GM19467 (cell line): ENCODE measurements around the gene LRRTM3.

Experiments used
- ATAC-seq: cut with Tn5 transposase; IDR thresholded peaks from one replicate; pipeline ENCODE4 v1.9.1; 2021; ENCODE audit warnings: mild to moderate bottlenecking, moderate library complexity; ENCODE audit not compliant: unreplicated experiment

The LRRTM3 gene

DNA sequence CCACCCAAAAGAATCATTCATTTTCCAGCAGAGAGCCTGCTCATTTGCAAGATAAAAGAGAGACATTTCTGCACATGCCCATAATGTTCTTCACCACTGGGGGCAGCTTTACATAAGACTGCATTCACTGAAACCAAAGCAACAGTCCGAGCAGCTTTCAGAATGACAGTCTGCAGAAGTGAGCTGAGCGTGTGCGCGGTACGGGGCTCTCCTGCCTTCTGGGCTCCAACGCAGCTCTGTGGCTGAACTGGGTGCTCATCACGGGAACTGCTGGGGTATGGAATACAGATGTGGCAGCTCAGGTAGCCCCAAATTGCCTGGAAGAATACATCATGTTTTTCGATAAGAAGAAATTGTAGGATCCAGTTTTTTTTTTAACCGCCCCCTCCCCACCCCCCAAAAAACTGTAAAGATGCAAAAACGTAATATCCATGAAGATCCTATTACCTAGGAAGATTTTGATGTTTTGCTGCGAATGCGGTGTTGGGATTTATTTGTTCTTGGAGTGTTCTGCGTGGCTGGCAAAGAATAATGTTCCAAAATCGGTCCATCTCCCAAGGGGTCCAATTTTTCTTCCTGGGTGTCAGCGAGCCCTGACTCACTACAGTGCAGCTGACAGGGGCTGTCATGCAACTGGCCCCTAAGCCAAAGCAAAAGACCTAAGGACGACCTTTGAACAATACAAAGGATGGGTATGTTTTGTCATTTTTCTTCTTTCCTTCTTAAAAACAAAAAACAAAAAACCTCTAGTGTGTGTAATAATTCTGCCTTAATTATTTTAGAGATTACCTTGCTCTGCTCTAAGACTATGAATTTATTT, at the start of gene LRRTM3:
Gene LRRTM3 (plus strand): TSS at position 141 of the 820 bp plus-strand sequence.
- ATAC-seq = peak; percentile 100

DNA sequence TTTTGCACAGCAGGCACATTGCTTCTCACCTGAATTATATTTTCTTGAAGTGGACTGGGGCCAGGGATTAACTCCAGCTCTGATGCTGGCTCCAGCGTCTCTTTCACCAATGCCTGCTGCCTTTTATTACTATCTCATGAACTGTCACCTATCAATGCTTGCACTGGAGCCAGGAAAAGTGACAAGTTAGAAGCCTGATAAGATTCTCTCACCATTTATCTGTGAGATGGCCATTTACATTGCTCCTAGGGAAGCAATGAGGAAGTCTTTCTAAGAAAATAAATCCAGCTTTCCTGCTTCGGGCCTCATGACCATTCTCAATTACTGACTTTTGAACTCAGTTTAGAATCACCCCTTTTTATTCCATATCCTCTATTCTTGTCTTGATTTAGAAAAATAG, 48.5 kb upstream of the LRRTM3 start:
- no peak for ATAC-seq

DNA sequence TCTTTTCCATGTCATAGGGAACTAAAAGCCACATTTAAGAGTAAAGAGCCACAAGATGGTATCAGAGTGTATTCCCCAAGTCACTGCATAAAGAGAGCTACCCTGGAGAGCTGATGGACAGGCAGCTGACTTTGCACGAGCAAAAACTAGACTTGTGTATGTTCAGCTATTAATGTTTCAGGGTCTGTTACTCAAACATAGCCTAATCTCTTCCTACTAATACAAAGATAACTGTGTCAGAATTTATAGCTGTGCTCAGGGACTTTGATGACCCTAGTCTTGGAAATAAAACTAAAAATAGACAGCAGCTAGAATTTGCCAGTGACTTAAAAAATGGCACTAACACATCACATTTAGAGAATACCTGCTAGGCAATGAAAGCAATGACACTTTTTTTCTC, 45.5 kb upstream of the LRRTM3 start:
- ATAC-seq = no peak

DNA sequence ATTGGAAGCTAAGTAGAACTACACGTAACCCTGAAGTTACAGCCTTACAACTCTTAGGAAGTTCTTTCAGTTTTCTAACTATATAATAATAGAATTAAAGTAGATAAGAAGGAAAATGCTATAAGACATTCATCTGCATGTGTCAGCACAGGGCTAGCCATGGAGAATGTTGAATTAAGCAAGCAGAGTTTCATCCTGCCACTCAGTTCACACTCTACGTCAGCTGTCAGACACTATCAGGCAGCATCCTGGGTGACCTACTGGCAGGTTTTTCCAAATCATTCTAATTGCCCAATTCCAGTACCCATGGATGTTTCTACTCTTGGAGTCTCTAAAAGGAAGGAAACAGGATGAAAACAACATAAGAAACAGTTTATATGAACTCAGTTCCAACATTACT, 45.0 kb upstream of the LRRTM3 start:
- ATAC-seq = no peak

DNA sequence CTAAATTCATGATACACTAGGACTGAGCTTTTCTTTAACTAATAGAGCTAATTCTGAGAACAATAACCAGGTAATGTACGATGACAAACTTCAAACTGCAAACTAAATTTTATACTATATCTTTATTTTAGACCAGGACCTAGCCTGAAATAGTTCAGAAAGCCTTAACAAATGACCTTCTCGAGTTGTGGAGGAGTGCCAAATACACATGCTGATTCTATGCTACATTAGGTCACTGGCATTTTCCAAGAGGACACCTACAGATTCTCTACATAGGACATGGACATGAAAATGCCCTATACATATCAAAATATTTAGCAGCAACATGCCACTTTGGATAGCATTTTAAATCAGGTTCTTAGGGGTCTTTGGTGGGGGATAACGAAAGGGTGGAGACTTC, 44.0 kb upstream of the LRRTM3 start:
- ATAC-seq = no peak

DNA sequence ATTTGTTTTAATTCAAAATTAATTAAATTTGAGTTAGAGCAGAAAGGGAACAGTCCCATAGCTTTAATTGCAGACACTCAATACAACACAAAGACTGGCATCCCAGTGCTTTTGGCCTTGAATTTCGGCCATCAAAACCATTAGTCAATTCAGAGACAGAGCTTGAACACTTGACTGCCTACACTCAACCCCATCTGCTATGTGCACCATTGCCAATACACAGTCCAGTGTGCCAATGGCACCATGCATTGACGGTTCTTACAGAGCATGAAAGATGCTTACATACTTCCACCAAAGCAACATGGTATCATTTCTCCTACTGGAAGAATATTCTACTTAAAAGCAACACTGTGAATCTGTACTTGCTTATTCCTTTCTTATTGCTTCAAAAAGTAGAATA, 43.6 kb upstream of the LRRTM3 start:
- ATAC-seq = no peak

DNA sequence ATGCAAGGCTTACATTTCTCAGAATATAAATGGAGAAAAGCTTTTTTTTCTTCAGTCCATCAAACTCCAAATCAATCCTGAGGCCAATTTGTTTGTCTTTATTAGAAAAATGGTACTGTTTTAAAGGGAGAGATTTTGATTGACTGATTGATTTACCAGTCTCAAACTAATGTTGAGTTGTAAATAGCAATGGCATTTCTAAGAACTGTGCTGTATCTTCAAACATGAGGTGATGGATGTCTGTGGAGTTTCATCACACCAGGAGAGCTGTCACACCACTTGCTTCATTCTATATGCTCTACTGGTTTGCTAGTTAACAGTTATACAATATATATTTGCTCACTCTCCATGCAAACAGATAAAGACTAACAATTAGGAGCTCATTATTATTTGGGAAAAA, 39.0 kb upstream of the LRRTM3 start:
- no peak for ATAC-seq

DNA sequence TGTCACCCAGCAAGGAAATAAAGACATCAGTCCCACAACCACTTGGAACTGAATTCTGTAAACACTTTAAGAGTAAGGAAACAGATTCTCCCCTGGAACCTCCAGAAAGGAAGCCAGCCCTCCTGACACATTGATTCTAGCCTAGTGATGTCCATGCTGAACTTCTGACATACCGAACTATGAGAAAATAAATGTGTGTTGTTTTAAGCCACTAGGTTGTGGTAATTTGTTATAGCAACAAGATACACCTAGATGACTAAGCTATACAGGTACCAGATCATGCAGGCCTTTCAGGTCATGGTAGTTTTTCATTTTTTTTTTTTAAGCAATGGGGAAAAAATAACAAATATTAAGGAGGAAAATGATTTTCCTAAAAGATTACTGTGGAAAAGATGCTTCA, 37.6 kb upstream of the LRRTM3 start:
- ATAC-seq = no peak

DNA sequence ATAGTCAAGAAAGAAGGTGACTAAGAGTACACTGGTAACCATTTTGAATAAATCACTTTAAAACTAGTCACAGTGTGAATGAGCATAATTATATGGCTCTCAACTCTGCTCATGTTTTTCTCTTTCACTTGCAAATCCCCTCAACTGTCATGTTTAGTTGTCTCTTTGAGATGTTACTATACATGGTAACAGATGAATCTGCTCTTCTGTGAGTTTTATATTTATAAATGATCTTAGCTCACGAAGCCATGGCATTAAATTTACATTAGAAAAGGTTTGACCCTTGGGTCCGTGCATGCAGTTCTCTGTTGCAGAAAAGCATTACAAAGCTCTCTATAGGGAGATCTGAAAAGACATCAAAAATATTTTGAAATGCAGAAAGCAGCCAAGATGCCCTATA, 33.0 kb upstream of the LRRTM3 start:
- ATAC-seq = no peak

DNA sequence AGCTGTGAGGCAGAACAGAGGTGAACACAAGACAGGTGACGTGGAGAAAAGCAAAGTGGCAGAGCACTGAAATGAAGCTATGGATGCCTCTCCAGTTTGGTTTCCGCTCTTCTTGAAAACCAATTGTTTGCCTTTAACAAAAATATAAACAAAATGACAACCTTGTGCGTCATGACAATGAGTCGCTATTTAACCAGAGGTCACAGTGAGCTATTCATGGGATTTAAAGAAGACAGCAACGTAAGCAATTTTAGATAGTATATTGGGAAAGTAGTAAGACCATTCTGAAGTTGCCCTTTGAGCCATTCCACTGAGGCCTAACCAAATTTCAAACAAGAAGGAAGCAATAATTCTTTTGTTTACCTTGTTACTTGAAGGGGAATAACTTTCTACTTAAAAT, 15.2 kb upstream of the LRRTM3 start:
- ATAC-seq = no peak

DNA sequence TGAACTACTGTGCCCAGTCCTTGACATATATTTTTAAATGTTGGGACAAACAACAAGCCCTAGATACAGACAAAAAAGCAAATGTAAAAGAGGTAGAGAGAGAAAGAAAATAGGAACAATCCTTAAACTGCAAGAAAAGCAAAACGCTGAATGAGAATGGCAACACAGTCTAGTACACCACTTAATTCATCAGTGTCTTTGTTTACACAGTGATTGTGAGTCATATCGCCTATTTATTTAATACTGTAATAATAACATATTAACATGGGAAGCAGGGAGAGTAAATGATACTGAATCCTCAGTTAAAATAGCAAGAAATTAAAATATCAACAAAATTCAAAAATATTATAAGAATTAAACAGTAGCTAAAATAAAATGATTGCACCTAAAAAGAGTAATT, 9.8 kb upstream of the LRRTM3 start:
- ATAC-seq = no peak

DNA sequence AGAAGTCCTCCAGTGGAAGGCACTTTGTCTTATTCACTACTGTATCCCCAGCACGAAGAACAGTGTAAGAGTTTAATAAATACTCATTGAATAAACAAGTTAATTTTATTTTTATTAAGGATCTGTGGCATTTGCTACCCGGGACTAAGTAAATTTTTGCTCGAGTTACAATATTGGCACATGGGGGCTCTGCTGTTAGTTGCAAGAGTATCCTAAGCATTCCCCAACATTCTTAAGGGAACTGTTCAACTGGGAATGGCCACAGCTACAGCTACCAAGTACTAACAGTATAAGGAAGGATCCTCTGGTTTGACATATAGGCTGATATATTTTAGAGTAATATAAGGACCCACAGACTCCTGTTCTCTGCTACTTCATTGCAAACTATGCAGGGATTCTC, 8.7 kb upstream of the LRRTM3 start:
- ATAC-seq = no peak

DNA sequence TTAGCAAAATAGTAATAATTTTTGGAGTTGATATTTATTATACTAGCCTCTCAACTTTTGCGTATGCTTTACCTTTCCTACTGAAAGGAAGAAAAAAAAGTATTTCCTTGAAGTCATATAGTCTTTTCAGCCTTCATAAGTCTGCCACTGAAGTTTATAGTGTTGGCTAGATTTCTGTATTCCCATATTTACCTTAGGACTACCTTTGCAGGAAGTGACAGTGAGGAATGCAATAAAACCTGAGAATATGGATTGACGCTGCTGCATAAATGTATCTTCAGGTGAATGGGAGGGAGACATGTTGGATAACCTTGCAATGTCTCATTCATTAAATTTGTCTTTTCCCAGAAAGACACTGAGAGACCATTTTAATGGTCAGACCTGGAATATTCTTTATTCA, 6.6 kb upstream of the LRRTM3 start:
- ATAC-seq = no peak

DNA sequence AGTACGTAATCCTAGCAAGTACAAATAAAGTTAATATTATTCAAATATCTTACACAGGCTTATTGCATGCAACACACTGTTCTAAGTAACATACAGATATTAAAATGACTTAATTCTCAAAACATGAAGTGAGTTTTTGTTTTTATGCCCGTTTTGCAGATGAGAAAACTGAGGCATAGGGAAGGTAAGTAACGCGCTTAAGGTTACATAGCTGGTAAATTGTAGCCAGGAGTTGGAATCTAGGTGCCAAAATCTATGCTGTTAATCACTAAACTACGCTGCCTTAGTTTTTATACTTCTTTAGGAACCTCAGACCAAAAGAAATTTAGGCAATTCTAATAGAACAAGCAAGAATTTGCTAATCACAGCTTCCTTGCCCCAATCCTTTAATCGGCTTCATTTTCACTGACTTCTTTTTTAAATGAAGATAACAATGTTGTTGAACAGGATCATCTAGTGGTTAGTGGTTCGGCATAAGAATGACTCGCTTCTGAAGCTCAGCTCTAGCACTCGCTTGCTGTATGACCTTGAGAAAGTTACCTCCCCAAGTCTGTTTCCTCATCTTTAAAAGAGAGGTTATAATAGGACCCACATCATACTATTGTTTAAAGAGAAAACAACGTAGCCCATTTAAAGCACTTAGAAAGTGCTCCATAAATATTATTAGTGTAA, 1.0 kb upstream of the LRRTM3 start:
- ATAC-seq = no peak

DNA sequence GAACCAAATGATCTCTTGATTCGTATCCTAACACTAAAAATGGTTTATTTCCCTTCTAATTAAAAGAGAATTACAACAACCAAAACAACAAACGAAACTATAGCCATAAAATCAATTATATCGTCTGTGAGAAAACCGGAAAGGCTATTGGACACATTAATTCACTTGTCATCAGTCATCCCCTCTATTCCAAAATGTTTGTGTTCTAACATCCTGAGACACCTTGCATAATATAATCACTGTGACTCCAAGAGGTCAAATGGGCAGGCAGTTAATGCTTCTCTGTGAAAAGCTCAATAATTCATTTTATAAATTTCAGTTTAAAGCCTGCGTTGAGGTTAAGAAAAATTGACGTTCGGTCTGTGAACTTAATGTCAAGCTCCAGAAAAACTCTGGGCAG, 463 bp upstream of the LRRTM3 start:
- no peak for ATAC-seq

DNA sequence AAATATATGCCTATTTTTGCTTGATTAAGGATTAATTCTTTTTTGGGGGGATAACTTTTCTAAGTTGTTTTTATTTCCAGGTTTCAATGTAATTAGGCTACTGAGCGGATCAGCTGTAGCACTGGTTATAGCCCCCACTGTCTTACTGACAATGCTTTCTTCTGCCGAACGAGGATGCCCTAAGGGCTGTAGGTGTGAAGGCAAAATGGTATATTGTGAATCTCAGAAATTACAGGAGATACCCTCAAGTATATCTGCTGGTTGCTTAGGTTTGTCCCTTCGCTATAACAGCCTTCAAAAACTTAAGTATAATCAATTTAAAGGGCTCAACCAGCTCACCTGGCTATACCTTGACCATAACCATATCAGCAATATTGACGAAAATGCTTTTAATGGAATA, 1.0 kb downstream of the LRRTM3 start:
- no peak for ATAC-seq

DNA sequence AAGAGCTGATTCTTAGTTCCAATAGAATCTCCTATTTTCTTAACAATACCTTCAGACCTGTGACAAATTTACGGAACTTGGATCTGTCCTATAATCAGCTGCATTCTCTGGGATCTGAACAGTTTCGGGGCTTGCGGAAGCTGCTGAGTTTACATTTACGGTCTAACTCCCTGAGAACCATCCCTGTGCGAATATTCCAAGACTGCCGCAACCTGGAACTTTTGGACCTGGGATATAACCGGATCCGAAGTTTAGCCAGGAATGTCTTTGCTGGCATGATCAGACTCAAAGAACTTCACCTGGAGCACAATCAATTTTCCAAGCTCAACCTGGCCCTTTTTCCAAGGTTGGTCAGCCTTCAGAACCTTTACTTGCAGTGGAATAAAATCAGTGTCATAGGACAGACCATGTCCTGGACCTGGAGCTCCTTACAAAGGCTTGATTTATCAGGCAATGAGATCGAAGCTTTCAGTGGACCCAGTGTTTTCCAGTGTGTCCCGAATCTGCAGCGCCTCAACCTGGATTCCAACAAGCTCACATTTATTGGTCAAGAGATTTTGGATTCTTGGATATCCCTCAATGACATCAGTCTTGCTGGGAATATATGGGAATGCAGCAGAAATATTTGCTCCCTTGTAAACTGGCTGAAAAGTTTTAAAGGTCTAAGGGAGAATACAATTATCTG, 1.6 kb downstream of the LRRTM3 start:
- no peak for ATAC-seq

DNA sequence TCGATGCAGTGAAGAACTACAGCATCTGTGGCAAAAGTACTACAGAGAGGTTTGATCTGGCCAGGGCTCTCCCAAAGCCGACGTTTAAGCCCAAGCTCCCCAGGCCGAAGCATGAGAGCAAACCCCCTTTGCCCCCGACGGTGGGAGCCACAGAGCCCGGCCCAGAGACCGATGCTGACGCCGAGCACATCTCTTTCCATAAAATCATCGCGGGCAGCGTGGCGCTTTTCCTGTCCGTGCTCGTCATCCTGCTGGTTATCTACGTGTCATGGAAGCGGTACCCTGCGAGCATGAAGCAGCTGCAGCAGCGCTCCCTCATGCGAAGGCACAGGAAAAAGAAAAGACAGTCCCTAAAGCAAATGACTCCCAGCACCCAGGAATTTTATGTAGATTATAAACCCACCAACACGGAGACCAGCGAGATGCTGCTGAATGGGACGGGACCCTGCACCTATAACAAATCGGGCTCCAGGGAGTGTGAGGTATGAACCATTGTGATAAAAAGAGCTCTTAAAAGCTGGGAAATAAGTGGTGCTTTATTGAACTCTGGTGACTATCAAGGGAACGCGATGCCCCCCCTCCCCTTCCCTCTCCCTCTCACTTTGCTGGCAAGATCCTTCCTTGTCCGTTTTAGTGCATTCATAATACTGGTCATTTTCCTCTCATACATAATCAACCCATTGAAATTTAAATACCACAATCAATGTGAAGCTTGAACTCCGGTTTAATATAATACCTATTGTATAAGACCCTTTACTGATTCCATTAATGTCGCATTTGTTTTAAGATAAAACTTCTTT, 2.3 kb downstream of the LRRTM3 start:
- no peak for ATAC-seq

DNA sequence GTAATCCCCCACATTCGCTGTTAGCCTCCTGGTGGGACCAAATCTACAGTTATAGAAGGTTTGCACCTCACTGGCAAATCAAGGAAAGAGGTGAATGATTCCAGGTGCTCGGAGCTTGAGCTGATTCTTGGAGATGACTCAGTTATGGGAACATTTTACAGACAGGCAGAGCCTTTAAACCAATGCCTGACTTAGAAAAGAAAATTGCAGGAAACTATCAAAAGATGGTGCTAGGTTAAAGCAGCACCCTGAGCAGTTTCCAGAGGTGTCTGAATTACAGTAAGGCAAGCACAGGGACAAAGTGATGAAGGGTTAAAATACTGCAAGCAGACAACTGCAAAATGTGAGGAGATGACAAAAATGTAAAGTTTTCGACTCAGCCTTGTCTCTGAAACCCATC, 2.9 kb downstream of the LRRTM3 start:
- ATAC-seq = no peak

DNA sequence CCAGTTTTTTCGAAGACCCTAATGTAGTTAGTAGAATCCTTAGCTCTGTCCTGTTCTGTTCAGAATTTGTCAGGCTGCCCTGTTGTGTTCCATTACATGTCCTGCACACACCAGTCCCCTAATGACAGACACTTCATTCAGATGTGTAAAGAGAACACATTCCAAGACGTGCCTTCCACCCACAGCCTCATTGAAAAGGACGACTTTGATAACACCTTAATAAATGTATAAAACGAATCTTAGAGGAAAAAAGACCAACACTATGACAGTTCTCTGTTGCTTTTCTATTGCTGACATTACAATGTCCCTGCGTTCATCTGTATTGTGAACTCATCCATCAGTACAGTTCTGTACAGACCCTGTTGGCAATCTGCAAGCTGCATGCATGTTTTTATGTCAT, 3.5 kb downstream of the LRRTM3 start:
- no peak for ATAC-seq

DNA sequence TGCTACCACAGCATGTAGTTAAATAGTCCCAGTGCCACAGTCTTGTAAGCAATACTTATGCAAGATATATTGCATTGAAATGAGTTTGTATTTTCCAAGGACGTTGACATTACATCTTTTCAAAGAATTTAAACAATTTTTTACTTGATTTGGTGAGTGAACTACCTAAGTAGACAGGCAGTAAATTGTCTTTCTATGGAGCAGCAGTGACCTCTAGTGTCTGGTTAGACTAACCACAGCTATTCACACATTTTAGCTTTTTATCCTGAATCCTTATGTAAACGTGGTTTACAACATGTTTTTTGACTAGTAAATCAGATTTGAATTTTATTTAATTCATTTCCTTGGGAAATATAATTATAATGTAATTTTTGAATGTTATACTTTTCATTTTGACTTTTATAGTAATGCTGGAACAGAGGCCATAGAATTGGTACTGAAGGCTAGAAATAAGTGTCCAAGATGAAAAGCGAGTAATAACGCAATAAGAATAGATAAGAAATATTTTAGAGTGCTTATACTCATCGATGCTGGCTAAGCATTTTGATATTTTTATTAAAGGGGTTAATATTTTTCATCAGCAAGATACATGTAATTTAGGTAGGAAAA, 5.6 kb downstream of the LRRTM3 start:
- ATAC-seq = peak; percentile 80
